GM19372 (cell line): ENCODE data around the gene SPEF1.

Experiments used
- ATAC-seq: cut with Tn5 transposase; IDR thresholded peaks from one replicate; pipeline ENCODE4 v1.9.1; 2021; ENCODE audit warnings: mild to moderate bottlenecking, low read depth, moderate library complexity; ENCODE audit not compliant: unreplicated experiment

Gene SPEF1

GRCh38 chr20:3751675-3752385 is 29.4 kb downstream of the SPEF1 start:
- no peak for ATAC-seq

- no peak for ATAC-seq
Observed at GRCh38 chr20:3751305-3751674, 30.0 kb downstream of the SPEF1 start.

- no peak for ATAC-seq
Observed at GRCh38 chr20:3749689-3750531, 31.3 kb downstream of the SPEF1 start.

GRCh38 chr20:3749087-3749688 is 32.1 kb downstream of the SPEF1 start:
- ATAC-seq = no peak

GRCh38 chr20:3748073-3748472 is 33.2 kb downstream of the SPEF1 start:
- no peak for ATAC-seq

- ATAC-seq = no peak
Observed at GRCh38 chr20:3747471-3747870, 33.8 kb downstream of the SPEF1 start.

GRCh38 chr20:3745686-3746173 is 35.5 kb downstream of the SPEF1 start:
- no peak for ATAC-seq

- no peak for ATAC-seq
Observed at GRCh38 chr20:3744806-3745685, 36.2 kb downstream of the SPEF1 start.

- no peak for ATAC-seq
Observed at GRCh38 chr20:3744037-3744436, 37.2 kb downstream of the SPEF1 start.

- ATAC-seq = no peak
Observed at GRCh38 chr20:3743251-3743650, 38.0 kb downstream of the SPEF1 start.

- no peak for ATAC-seq
Observed at GRCh38 chr20:3741836-3742458, 39.3 kb downstream of the SPEF1 start.

- no peak for ATAC-seq
Observed at GRCh38 chr20:3740615-3741301, 40.5 kb downstream of the SPEF1 start.

- no peak for ATAC-seq
Observed at GRCh38 chr20:3739926-3740451, 41.3 kb downstream of the SPEF1 start.

- no peak for ATAC-seq
Observed at GRCh38 chr20:3739054-3739925, 42.0 kb downstream of the SPEF1 start.

- ATAC-seq = no peak
Observed at GRCh38 chr20:3738111-3739053, 42.9 kb downstream of the SPEF1 start.

GRCh38 chr20:3735768-3736167 is 45.5 kb downstream of the SPEF1 start:
- ATAC-seq = no peak
